GM21576 (cell line): ENCODE measurements around the gene POLRMT.

Experiments
- ATAC-seq: cut with Tn5 transposase; IDR thresholded peaks from one replicate; pipeline ENCODE4 v1.9.1; 2021; ENCODE audit warnings: mild to moderate bottlenecking, moderate library complexity; ENCODE audit not compliant: unreplicated experiment

Gene POLRMT

DNA sequence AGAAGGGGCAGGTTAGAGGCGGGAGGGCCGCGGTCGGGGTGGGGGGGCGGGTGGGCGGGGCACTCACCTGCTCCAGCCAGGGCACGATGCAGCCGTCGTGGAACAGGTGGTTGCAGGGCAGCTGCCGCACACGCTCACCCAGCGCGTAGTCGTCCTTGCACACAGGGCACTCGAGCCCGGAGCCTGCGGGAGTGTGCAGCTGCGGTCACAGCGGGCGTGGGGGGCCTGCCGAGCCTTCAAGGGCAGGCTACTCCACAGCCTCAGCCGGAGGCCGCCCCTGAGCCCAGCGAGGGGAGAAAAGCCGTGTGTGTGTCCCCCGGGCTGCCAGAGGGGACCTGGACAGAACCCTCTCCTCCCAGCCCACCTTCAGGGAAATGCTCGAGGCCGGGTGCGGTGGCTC is 15.0 kb upstream of the POLRMT start:
- no peak for ATAC-seq

- ATAC-seq: no peak
These were observed 14.4 kb upstream of the POLRMT start for GRCh38 chr19:647566-648284.

DNA sequence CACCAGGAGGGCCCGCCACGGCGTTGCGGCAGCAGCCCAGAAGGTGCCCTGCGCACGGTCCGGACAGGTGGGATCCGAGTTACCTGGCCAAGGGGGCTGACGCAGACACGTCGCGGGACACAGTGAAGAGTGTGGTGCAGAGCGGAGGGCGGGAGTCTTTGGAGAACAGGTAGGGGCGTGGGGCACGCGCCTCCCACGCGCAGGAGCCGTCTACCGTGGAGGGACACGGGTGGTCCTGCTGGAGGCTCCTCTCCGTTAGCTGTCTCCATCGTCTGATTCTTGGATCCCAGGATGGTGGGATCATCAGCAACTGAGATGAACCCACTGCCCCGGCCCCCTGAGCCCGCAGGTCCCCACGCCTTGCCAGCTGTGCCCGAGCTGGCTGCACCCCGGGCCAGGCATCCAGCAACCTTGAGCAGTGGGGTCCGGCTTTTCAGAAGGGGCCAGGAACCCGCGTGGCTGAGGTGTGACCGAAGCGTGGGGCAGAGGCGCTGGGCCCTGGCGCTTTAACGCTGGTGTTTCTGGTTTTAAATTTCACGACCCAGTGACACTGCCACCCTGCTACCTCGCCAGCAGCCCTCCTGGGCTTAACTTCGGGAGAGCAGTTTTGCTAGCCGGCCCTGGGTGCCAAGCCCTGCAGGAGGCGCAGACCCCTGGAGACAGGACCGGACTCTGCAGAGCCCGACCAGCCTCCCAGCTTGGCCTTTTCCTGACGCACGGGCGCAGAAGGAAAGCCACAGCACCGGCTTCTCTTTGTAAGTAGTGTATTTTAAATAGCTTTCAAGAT is 13.6 kb upstream of the POLRMT start:
- ATAC-seq: no peak

GRCh38 chr19:645912-646778 is 12.8 kb upstream of the POLRMT start:
- no peak for ATAC-seq

GRCh38 chr19:644789-645188 is 11.5 kb upstream of the POLRMT start:
- no peak for ATAC-seq

GRCh38 chr19:644363-644762 is 11.0 kb upstream of the POLRMT start:
- ATAC-seq: no peak

GRCh38 chr19:643736-644135 is 10.4 kb upstream of the POLRMT start:
- no peak for ATAC-seq

DNA sequence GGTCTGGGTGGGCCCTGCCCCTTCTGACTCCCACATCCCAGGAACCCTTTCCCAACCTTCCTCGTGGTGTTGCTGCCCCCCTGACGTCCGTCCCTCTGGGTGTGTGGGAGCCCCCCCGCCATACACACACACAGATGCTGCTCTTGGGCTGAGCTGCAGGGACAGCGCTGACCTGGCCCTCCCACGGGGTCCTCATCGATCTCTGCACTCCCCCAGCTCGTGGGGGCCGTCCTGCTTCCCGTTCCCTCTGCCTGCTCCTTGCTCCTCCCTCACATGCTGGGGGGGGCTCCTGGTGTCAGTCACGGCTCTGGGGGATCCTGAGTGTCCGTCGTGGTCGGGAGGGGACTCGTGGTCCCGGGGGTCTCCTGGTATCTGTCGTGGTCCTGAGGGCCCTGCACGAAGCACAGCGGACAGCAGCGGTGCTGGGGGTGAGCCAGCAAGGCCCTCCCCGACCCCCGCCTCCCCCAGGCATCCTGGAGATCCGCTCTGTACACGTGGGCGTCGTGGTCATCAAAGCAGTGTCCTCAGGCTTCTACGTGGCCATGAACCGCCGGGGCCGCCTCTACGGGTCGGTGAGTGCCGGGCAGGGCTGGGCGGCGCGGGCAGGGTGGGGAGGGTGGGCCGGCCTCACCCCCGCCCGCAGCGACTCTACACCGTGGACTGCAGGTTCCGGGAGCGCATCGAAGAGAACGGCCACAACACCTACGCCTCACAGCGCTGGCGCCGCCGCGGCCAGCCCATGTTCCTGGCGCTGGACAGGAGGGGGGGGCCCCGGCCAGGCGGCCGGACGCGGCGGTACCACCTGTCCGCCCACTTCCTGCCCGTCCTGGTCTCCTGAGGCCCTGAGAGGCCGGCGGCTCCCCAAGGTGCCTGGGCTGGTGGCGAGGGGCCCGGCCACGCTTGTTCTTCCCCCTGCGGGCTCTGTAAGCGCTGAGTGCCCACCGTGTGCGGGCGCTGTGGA is 9.7 kb upstream of the POLRMT start:
- ATAC-seq: no peak

DNA sequence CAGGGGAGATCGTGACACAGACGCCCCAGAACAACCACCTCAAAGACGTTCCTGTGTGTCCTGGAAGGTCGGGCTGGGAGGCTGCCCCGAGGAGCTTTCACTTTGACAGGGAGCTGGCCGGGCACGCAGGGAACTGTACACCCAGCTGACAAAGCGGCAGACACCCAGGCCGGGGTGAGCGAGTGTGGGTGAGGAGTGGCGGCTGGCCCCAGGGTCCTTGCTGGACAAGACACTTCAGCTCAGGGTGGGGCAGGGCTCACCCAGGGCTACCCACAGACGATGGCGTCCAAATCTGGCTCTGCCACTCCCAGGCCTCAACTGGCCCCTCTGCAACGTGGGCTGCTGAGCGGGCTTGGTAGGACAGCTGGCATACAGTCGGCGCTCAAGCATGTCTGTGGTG is 8.4 kb upstream of the POLRMT start:
- ATAC-seq: no peak

GRCh38 chr19:640606-641189 is 7.4 kb upstream of the POLRMT start:
- no peak for ATAC-seq

DNA sequence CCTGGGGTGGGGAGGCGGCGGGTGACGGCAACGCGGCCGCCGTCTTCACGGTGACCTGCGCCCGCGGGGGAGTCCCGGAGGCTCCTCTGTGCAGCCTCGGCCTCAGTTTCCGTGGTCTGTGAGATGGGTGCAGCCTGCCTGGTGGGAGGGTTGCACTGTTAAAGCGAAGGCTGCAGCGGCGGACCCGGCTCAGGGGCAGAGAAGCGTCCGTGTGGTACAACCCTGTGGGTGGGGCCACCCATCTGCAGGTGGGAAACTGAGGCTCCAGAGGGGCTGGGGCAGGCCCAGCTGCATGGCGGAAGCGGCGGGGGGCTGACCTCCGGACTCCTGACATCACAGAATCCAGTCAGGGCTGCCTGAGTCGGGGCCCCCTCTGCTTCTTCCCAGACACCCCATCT is 6.8 kb upstream of the POLRMT start:
- ATAC-seq: no peak

DNA sequence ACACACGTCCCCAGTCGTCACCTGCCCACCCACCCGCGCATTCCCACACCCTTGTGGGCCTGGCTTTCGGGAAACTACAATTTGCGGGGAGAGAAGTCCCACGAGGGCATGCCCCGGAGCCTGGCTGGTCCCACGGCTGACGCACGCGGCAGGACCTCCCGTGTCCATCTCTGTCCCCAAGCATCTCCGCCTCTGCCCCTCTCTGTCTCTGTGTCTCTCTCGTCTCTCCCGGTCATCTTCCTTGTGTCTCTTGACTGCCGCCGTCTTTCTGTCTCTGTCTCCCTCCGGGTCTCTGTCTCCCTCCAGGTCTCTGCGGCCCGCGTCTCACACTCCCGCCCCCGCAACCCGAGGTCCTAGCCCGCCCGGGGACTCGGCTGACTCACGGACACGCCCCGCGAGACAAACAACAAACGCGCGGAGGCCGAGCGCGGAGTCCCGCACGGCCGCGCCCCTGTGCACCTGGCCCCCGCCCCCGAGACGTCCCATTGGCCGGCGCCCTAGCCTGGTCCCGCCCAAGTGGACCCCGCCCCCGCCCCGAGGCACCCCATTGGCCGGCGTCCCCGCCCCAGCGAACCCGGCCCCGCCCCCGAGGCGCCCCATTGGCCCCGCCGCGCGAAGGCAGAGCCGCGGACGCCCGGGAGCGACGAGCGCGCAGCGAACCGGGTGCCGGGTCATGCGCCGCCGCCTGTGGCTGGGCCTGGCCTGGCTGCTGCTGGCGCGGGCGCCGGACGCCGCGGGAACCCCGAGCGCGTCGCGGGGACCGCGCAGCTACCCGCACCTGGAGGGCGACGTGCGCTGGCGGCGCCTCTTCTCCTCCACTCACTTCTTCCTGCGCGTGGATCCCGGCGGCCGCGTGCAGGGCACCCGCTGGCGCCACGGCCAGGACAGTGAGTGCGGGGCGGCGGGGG is 6.2 kb upstream of the POLRMT start, which contains the start of gene FGF22:
TSS of gene FGF22 (plus strand) at position 627 of the 908 bp plus-strand sequence. CDS start at position 674, 47 bp downstream.
- ATAC-seq: peak; percentile 46

- ATAC-seq: no peak
These were observed 5.5 kb upstream of the POLRMT start for GRCh38 chr19:638906-639252.

- ATAC-seq: no peak
These were observed 1.8 kb upstream of the POLRMT start for GRCh38 chr19:634975-635652.

- no peak for ATAC-seq
These were observed 676 bp upstream of the POLRMT start for GRCh38 chr19:633786-634639.

- peak; percentile 17 for ATAC-seq
These were observed 714 bp downstream of the POLRMT start for GRCh38 chr19:632579-633067.
